Natural killer cell (primary cell): ENCODE results near the gene CPSF3. TPM values are rescaled to one million over a fixed set of nuclear protein-coding genes. Genes with fewer than 3 reads are reported as not detected.

Experiments
- ATAC-seq, 3 donors: fragments of 150-1000 bp in 2 of 3; fragments of 200-7000 bp in 1 of 3; cut with Tn5 transposase; 1 replicate in 1 of 3; 2 replicates in 2 of 3; pipeline ENCODE4 v1.10.0; 2021; ENCODE audit warnings: mild to moderate bottlenecking in 2 of 3, moderate library complexity in 2 of 3
- DNase-seq, 2 donors: peaks; one replicate each; pipeline versions ENCODE4 v3.0.0 to v3.0.0-alpha.2; 2013 to 2021; ENCODE audit warnings: mixed read lengths in 1 of 2
- H3K27ac ChIP-seq: one replicate; pipeline ENCODE4 v1.5.1; 2013; ENCODE audit warnings: mild to moderate bottlenecking, low read length
- H3K27me3 ChIP-seq: one replicate; pipeline ENCODE4 v1.6.1; 2013; ENCODE audit warnings: low read length; ENCODE audit not compliant: control insufficient read depth, insufficient read depth
- H3K36me3 ChIP-seq: one replicate; pipeline ENCODE4 v1.6.1; 2013; ENCODE audit warnings: low read length; ENCODE audit not compliant: control insufficient read depth, insufficient read depth
- H3K4me1 ChIP-seq: one replicate; pipeline ENCODE4 v1.6.1; 2013; ENCODE audit warnings: low read length; ENCODE audit not compliant: control insufficient read depth, insufficient read depth
- H3K4me3 ChIP-seq: one replicate; pipeline ENCODE4 v1.5.1; 2013; ENCODE audit warnings: low read length
- H3K9me3 ChIP-seq: one replicate; pipeline ENCODE4 v1.6.1; 2013; ENCODE audit warnings: low read length; ENCODE audit not compliant: control insufficient read depth, insufficient read depth
- H3K27ac Mint-ChIP-seq, 2 donors: one replicate each; pipeline ENCODE4 v1.8.0; 2022; ENCODE audit warnings: mild to moderate bottlenecking in 2 of 2, mixed read lengths in 2 of 2, moderate library complexity in 1 of 2
- H3K27me3 Mint-ChIP-seq, 2 donors: one replicate each; pipeline ENCODE4 v1.8.0; 2022; ENCODE audit warnings: low read depth in 2 of 2, mixed read lengths in 2 of 2
- H3K36me3 Mint-ChIP-seq: one replicate; pipeline ENCODE4 v1.8.0; 2022; ENCODE audit warnings: mixed read lengths
- H3K4me1 Mint-ChIP-seq, 2 donors: one replicate each; pipeline ENCODE4 v1.8.0; 2022; ENCODE audit warnings: mixed read lengths in 2 of 2
- H3K4me3 Mint-ChIP-seq: one replicate; pipeline ENCODE4 v1.8.0; 2022; ENCODE audit warnings: mild to moderate bottlenecking, moderate library complexity, mixed read lengths
- H3K9me3 Mint-ChIP-seq, 2 donors: one replicate each; pipeline ENCODE4 v1.8.0; 2022; ENCODE audit warnings: mixed read lengths in 2 of 2
- WGBS: methylation state at CpG from one replicate; pipeline ENCODE4 v1.1.7; 2013; ENCODE audit warnings: missing lambda C conversion rate; ENCODE audit not compliant: insufficient coverage; 5-methylcytosine and 5-hydroxymethylcytosine counted together
- intact Hi-C: fragments of 100-400 bp; cut with micrococcal nuclease; formaldehyde crosslinking; loops from one replicate; pipeline ENCODE4 v1.14.2; 2022
- total RNA-seq, 4 donors: library from RNA; stranded (reverse); fragments of 120-200 nt in 1 of 4; gene quantifications; one replicate each; pipeline versions ENCODE4 v1.2.3 to v1.2.4, GENCODE V29; 2013 to 2022
- TF ChIP-seq, protein P1 (sequence below): fragments of 200-600 bp; IDR thresholded peaks from one replicate; pipeline ENCODE4 v1.8.0; 2022; ENCODE audit warnings: antibody characterized with exemption

CPSF3 gene
- total RNA-seq, 3 donors from 2014 or later (not counting 1 experiment from before 2014, with no cell fraction given), result 28.4 to 30.7 (median 28.7) TPM

DNA sequence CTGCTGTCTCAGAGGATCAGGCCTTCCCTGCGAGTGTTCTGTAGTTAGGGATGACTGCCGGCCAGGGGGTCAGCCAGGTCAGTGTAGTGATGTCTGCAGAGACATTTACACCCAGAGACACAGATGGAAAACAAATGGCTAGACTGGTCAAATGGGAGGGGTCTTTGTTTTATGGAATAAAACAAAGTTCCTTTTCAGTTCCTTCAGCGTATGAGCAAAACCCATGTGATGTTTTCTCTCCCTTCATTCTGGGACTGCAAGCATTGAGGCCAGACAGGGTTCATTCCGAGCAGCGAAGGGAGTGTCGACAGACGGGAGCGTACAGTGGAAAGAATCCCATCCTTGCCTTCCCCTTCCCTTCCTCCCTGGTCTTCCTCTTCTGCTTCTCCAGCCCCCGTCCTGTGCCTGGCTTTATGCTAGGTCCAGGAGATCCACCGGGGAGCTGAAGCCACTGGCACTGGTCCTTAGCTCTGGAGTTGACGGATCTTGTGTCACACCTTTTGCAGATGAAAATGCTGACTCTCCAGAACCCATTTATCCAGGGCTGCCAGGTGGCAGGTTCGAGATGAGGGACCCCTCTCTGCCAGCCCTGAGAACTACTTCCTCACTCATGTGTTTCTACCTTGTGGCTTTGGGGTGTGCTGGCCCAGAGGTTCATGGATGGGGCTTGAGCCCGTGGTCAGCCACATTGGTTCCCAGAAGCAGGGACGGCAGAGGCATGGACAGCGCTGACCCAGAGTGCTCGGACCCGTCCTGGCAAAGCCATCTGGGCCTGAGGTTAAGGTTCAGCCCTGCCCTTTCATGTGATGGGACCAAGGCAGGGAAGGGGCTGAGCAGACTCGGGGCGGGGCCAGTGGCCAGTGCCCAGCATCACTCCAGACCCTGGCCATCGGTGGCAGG lies 24.3 kb upstream of the CPSF3 start:
- no peaks in the 10 kb centered on the region for H3K36me3 Mint-ChIP-seq
- intact Hi-C loops, result no loop called here
- no peak overlapping the region for H3K27ac ChIP-seq
- no peak for ATAC-seq
- no peak for DNase-seq
- H3K27me3 ChIP-seq, result no peaks in the 10 kb centered on the region
- TF ChIP-seq, protein P1, sequence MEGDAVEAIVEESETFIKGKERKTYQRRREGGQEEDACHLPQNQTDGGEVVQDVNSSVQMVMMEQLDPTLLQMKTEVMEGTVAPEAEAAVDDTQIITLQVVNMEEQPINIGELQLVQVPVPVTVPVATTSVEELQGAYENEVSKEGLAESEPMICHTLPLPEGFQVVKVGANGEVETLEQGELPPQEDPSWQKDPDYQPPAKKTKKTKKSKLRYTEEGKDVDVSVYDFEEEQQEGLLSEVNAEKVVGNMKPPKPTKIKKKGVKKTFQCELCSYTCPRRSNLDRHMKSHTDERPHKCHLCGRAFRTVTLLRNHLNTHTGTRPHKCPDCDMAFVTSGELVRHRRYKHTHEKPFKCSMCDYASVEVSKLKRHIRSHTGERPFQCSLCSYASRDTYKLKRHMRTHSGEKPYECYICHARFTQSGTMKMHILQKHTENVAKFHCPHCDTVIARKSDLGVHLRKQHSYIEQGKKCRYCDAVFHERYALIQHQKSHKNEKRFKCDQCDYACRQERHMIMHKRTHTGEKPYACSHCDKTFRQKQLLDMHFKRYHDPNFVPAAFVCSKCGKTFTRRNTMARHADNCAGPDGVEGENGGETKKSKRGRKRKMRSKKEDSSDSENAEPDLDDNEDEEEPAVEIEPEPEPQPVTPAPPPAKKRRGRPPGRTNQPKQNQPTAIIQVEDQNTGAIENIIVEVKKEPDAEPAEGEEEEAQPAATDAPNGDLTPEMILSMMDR, result no peak
- H3K4me3 Mint-ChIP-seq, result no peak overlapping the region
- H3K27me3 Mint-ChIP-seq, result no peaks in the 10 kb centered on the region
- no peak overlapping the region for H3K4me3 ChIP-seq
- WGBS, result 88% methylated on average over 20 of the region's 20 CpGs
- no peaks in the 10 kb centered on the region for H3K4me1 ChIP-seq
- peaks cover 0 to 9% of the 10 kb centered on the region in 2 donors for H3K4me1 Mint-ChIP-seq
- no peaks in the 10 kb centered on the region for H3K36me3 ChIP-seq
- no peaks in the 10 kb centered on the region for H3K9me3 ChIP-seq
- H3K9me3 Mint-ChIP-seq, result no peaks in the 10 kb centered on the region
- no peak overlapping the region for H3K27ac Mint-ChIP-seq

DNA sequence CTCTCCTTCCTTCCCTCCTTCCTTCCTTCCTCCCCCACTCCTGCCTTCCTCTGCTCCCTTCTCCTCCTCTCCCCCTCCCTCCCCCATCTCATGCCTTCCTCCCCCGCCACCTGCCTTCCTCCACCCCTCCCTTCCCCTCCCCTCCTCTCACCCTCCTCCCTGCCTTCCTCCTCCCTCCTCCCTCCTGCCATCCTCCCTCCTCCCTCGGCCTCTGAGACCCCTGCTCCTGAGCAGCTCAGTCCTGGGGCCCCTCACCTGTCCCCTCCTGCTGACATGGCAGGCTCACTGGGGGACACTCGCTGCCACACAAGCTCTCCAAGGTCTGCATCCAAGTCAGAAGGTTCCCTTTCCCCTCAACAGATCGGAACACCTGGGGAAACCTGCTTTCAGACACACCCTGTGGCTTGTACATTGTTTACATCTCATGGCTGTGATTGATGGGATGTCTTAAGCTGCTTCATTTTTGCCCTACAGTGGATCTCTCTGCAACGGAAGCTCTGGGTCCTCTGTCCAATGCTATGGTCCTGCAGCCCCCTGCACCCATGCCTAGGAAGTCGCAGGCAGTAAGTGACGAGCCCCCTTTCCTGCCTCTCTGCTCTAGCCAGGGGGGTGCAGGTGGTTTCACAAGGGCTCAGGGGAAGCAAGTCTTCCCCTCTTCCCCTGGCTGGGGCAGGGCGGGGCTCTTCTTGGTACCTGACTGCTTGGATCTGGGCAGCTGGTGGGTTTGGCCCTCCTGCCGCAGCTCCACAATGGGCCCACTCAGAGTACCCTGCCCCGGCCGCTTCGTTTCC lies 23.0 kb upstream of the CPSF3 start:
- Mint-ChIP-seq H3K4me3 (no peak overlapping the region), H3K27me3 (no peaks in the 10 kb centered on the region), H3K4me1 (peaks cover 0 to 9% of the 10 kb centered on the region in 2 donors), H3K27ac (peak overlapping the region in 1 of 2 donors; percentile 69), H3K9me3 (no peaks in the 10 kb centered on the region), H3K36me3 (no peaks in the 10 kb centered on the region)
- H3K36me3 ChIP-seq, result peaks cover 2% of the 10 kb centered on the region
- intact Hi-C loops, result no loop called here
- no peaks in the 10 kb centered on the region for H3K9me3 ChIP-seq
- no peaks in the 10 kb centered on the region for H3K4me1 ChIP-seq
- no peaks in the 10 kb centered on the region for H3K27me3 ChIP-seq
- 79% methylated on average over 11 of the region's 12 CpGs for WGBS
- DNase-seq (no peak), ATAC-seq (no peak)
- TF ChIP-seq, protein P1, result no peak
- no peak overlapping the region for H3K27ac ChIP-seq
- no peak overlapping the region for H3K4me3 ChIP-seq

DNA sequence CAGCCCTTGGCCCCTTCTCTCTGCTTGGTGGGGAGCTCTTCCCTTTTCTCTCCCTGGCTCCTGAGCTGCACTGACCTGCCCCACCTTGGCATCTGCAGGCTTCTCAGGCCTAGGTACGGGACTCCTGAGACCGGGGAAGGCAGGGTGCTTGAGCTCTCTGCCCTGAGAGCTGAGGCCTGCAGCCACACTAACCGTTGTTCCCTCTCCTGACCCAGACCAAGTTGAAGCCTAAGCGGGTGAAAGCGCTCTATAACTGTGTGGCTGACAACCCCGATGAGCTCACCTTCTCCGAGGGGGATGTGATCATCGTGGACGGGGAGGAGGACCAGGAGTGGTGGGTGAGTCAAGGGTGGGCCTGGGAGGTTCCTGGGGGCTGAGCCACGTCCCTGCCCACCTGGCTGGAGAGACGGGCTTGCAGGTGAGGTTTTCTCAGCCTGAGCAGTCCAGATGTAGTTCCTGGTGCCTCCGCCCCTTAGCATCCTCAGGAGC lies 22.4 kb upstream of the CPSF3 start:
- Mint-ChIP-seq H3K4me3 (no peak overlapping the region), H3K9me3 (no peaks in the 10 kb centered on the region), H3K36me3 (no peaks in the 10 kb centered on the region), H3K4me1 (peaks cover 0 to 9% of the 10 kb centered on the region in 2 donors), H3K27ac (peak overlapping the region in 1 of 2 donors; percentile 69), H3K27me3 (no peaks in the 10 kb centered on the region)
- ATAC-seq, result no peak
- TF ChIP-seq, protein P1, result no peak
- H3K4me1 ChIP-seq, result no peaks in the 10 kb centered on the region
- 93% methylated on average over 12 of the region's 12 CpGs for WGBS
- DNase-seq, result no peak
- no peaks in the 10 kb centered on the region for H3K9me3 ChIP-seq
- H3K27ac ChIP-seq, result no peak overlapping the region
- no peak overlapping the region for H3K4me3 ChIP-seq
- H3K27me3 ChIP-seq, result no peaks in the 10 kb centered on the region
- intact Hi-C loops, result no loop called here
- H3K36me3 ChIP-seq, result peaks cover 6% of the 10 kb centered on the region
